H1 (cell line): ENCODE results near the gene PTP4A1. TPM values are rescaled to one million over a fixed set of nuclear protein-coding genes. Genes with fewer than 3 reads are reported as not detected.

Experiments
- CTCF ChIA-PET: fragments of 300-600 bp; sonication (Branson Sonifier 250); formaldehyde crosslinking; loops from one replicate; lab custom pipeline; 2021; ENCODE audit not compliant: partially characterized antibody; lab: Charles Lee
- POLR2A ChIA-PET: fragments of 300-600 bp; sonication (Branson Sonifier 250); formaldehyde crosslinking; loops from one replicate; lab custom pipeline; 2021; ENCODE audit warnings: inconsistent platforms; ENCODE audit not compliant: partially characterized antibody; lab: Charles Lee
- DNase-seq, 2 experiments: peaks; one replicate each; pipeline versions ENCODE4 v3.0.0 to v3.0.0-alpha.2; 2010 to 2022; ENCODE audit warnings: low spot score in 2 of 2, low read depth in 1 of 2, mixed read lengths in 1 of 2
- FAIRE-seq: peaks from 2 replicates; lab custom pipeline; 2011; peaks lifted over from hg19 to GRCh38; lab: Jason Lieb, UNC
- H2AFZ ChIP-seq: 2 replicates; pipeline ENCODE4 v1.8.1; 2012; ENCODE audit warnings: low read length, inconsistent platforms
- H2AK5ac ChIP-seq: 2 replicates; pipeline ENCODE4 v1.6.1; 2013; ENCODE audit warnings: low read depth, low read length
- H2BK120ac ChIP-seq: replicated peaks from 2 replicates; pipeline ENCODE3; 2013; ENCODE audit warnings: low read depth, low read length, inconsistent platforms
- H2BK12ac ChIP-seq: 2 replicates; pipeline ENCODE4 v1.6.1; 2013; ENCODE audit warnings: low read depth, low read length
- H2BK15ac ChIP-seq: 2 replicates; pipeline ENCODE4 v1.6.1; 2013; ENCODE audit warnings: low read length
- H2BK20ac ChIP-seq: 2 replicates; pipeline ENCODE4 v1.6.1; 2013; ENCODE audit warnings: low read length
- H2BK5ac ChIP-seq: 2 replicates; pipeline ENCODE4 v1.6.1; 2013; ENCODE audit warnings: low read depth, low read length
- H3K14ac ChIP-seq: 2 replicates; pipeline ENCODE4 v1.6.1; 2013; ENCODE audit warnings: inconsistent platforms; ENCODE audit not compliant: insufficient read length
- H3K18ac ChIP-seq: 2 replicates; pipeline ENCODE4 v1.6.1; 2013; ENCODE audit warnings: low read length; ENCODE audit errors: extremely low read depth
- H3K23ac ChIP-seq: 2 replicates; pipeline ENCODE4 v1.6.1; 2013; ENCODE audit warnings: inconsistent platforms; ENCODE audit not compliant: insufficient read length
- H3K23me2 ChIP-seq: 2 replicates; pipeline ENCODE4 v1.6.1; 2013; ENCODE audit warnings: low read depth, low read length
- H3K27ac ChIP-seq: 2 replicates; pipeline ENCODE4 v1.6.1; 2011; ENCODE audit warnings: low read depth, low read length, inconsistent platforms
- H3K27me3 ChIP-seq, 4 experiments: replicated peaks in 1 of 4; 1 replicate in 1 of 4; 2 replicates in 3 of 4; pipeline versions ENCODE4 v1.6.1 to v1.8.1; 2011 to 2013; ENCODE audit warnings: low read length in 3 of 4, mild to moderate bottlenecking in 3 of 4, inconsistent platforms in 2 of 4, mixed read lengths in 2 of 4, moderate library complexity in 1 of 4; ENCODE audit not compliant: control insufficient read depth in 3 of 4, insufficient read depth in 3 of 4; ENCODE audit errors: extremely low read depth in 1 of 4
- H3K36me3 ChIP-seq, 4 experiments: 2 replicates each; pipeline versions ENCODE4 v1.6.1 to v1.8.1; 2011 to 2013; ENCODE audit warnings: mild to moderate bottlenecking in 4 of 4, low read length in 3 of 4, moderate library complexity in 2 of 4, control low read depth in 1 of 4, inconsistent platforms in 1 of 4; ENCODE audit not compliant: insufficient read depth in 4 of 4, control insufficient read depth in 2 of 4
- H3K4ac ChIP-seq: replicated peaks from 2 replicates; pipeline ENCODE3; 2013; ENCODE audit warnings: low read length, low read depth, mixed read lengths, inconsistent platforms; ENCODE audit not compliant: insufficient read length
- H3K4me1 ChIP-seq, 4 experiments: replicated peaks in 1 of 4; 1 replicate in 1 of 4; 2 replicates in 3 of 4; pipeline versions ENCODE4 v1.6.1 to v1.8.1; 2011 to 2013; ENCODE audit warnings: low read length in 3 of 4, inconsistent platforms in 2 of 4, mixed read lengths in 1 of 4; ENCODE audit not compliant: insufficient read depth in 4 of 4, control insufficient read depth in 3 of 4
- H3K4me2 ChIP-seq, 2 experiments: 2 replicates each; pipeline versions ENCODE4 v1.6.1 to v1.8.1; 2011 to 2013; ENCODE audit warnings: low read depth in 2 of 2, low read length in 2 of 2, control low read depth in 1 of 2, inconsistent platforms in 1 of 2, mild to moderate bottlenecking in 1 of 2; ENCODE audit not compliant: insufficient read depth in 1 of 2
- H3K4me3 ChIP-seq, 4 experiments: fragments of 200-600, 300-600 bp in 1 of 4; sonication (generic), shearing (Covaris generic), sonication (Bioruptor Twin) in 1 of 4; 2 replicates each; pipeline versions ENCODE4 v1.5.1 to v1.8.1; 2011 to 2016; ENCODE audit warnings: low read length in 4 of 4, low read depth in 3 of 4, control low read depth in 2 of 4, inconsistent platforms in 2 of 4, mild to moderate bottlenecking in 2 of 4, mixed read lengths in 1 of 4, moderate library complexity in 1 of 4; ENCODE audit not compliant: insufficient read depth in 2 of 4; ENCODE audit errors: extremely low read depth in 1 of 4
- H3K56ac ChIP-seq: replicated peaks from 2 replicates; pipeline ENCODE3; 2013; ENCODE audit warnings: low read depth, mild to moderate bottlenecking, mixed read lengths, low read length, inconsistent platforms; ENCODE audit not compliant: insufficient read length
- H3K79me1 ChIP-seq: 2 replicates; pipeline ENCODE4 v1.6.1; 2013; ENCODE audit warnings: low read depth, low read length, control low read depth
- H3K79me2 ChIP-seq, 2 experiments: 2 replicates each; pipeline versions ENCODE4 v1.6.1 to v1.8.1; 2012 to 2013; ENCODE audit warnings: low read length in 2 of 2, mild to moderate bottlenecking in 2 of 2, inconsistent platforms in 1 of 2; ENCODE audit not compliant: insufficient read depth in 2 of 2, control insufficient read depth in 1 of 2
- H3K9ac ChIP-seq, 4 experiments: replicated peaks in 1 of 4; 1 replicate in 1 of 4; 2 replicates in 3 of 4; pipeline versions ENCODE4 v1.6.1 to v1.8.1; 2011 to 2013; ENCODE audit warnings: low read depth in 3 of 4, low read length in 3 of 4, control low read depth in 2 of 4, mild to moderate bottlenecking in 2 of 4, moderate library complexity in 2 of 4, inconsistent platforms in 1 of 4; ENCODE audit errors: extremely low read depth in 1 of 4
- H3K9me3 ChIP-seq, 2 experiments: 2 replicates each; pipeline versions ENCODE4 v1.6.1 to v1.8.1; 2012 to 2013; ENCODE audit warnings: mild to moderate bottlenecking in 2 of 2, moderate library complexity in 2 of 2, control low read depth in 1 of 2, inconsistent platforms in 1 of 2, low read depth in 1 of 2, low read length in 1 of 2, mixed read lengths in 1 of 2; ENCODE audit not compliant: insufficient read depth in 2 of 2
- H4K20me1 ChIP-seq, 2 experiments: replicated peaks in 1 of 2; 2 replicates each; pipeline versions ENCODE3 to v1.8.1; 2011 to 2013; ENCODE audit warnings: inconsistent platforms in 2 of 2, low read length in 2 of 2, mild to moderate bottlenecking in 1 of 2; ENCODE audit not compliant: insufficient read depth in 2 of 2, control insufficient read depth in 1 of 2
- H4K5ac ChIP-seq: 2 replicates; pipeline ENCODE4 v1.6.1; 2013; ENCODE audit warnings: low read length, low read depth, mixed read lengths, inconsistent platforms; ENCODE audit not compliant: insufficient read length
- H4K8ac ChIP-seq: 2 replicates; pipeline ENCODE4 v1.8.0; 2013; ENCODE audit warnings: mild to moderate bottlenecking, moderate library complexity, low read length, inconsistent platforms; ENCODE audit not compliant: insufficient read depth; ENCODE audit errors: extremely low read depth
- H4K91ac ChIP-seq: replicated peaks from 2 replicates; pipeline ENCODE3; 2013; ENCODE audit warnings: low read length, mixed read lengths, inconsistent platforms; ENCODE audit not compliant: insufficient read length
- ATF3 ChIP-seq: IDR thresholded peaks from 2 replicates; pipeline ENCODE4 v1.6.1; 2011; ENCODE audit warnings: low read depth, mild to moderate bottlenecking, low read length; ENCODE audit not compliant: insufficient read depth
- CHD1 ChIP-seq: IDR thresholded peaks from 2 replicates; pipeline ENCODE4 v1.6.1; 2012; ENCODE audit warnings: low read depth, low read length, improper control_type of control experiment
- E2F6 ChIP-seq: IDR thresholded peaks from 2 replicates; pipeline ENCODE4 v1.6.1; 2012; ENCODE audit warnings: inconsistent platforms
- POLR2A ChIP-seq, 2 experiments: IDR thresholded peaks; 1 replicate in 1 of 2; 2 replicates in 1 of 2; pipeline ENCODE4 v1.6.1; 2011; ENCODE audit warnings: low read depth in 2 of 2, low read length in 2 of 2, mild to moderate bottlenecking in 2 of 2; ENCODE audit errors: control extremely low read depth in 1 of 2
- SP2 ChIP-seq: IDR thresholded peaks from 2 replicates; pipeline ENCODE4 v1.6.1; 2012; ENCODE audit warnings: mild to moderate bottlenecking, low read length, inconsistent platforms
- SRF ChIP-seq: IDR thresholded peaks from 2 replicates; pipeline ENCODE4 v1.6.1; 2011; ENCODE audit warnings: mild to moderate bottlenecking, low read depth, low read length, moderate library complexity
- SUZ12 ChIP-seq: fragments of 200-600 bp; sonication (generic); IDR thresholded peaks from 2 replicates; pipeline ENCODE4 v1.6.1; 2012; ENCODE audit warnings: mild to moderate bottlenecking, inconsistent platforms, low read length, moderate library complexity, mixed read lengths
- TCF12 ChIP-seq: IDR thresholded peaks from 2 replicates; pipeline ENCODE4 v1.6.1; 2011; ENCODE audit warnings: low read depth, mild to moderate bottlenecking, low read length
- ZNF274 ChIP-seq: IDR thresholded peaks from 2 replicates; pipeline ENCODE4 v1.7.0; 2012; ENCODE audit warnings: low read length, borderline replicate concordance; ENCODE audit errors: extremely low read depth
- WGBS, 2 experiments: shearing (Covaris generic) in 1 of 2; methylation state at CpG; one replicate each; pipeline versions ENCODE4 v1.1.6 to v1.1.7; 2013 to 2015; ENCODE audit warnings: low lambda C conversion rate in 2 of 2, mixed read lengths in 2 of 2, inconsistent platforms in 1 of 2, low coverage in 1 of 2, missing lambda C conversion rate in 1 of 2; ENCODE audit not compliant: insufficient replicate concordance in 2 of 2, insufficient coverage in 1 of 2, insufficient read length in 1 of 2; ENCODE audit errors: extremely low coverage in 1 of 2, missing lambda C conversion rate in 1 of 2; 5-methylcytosine and 5-hydroxymethylcytosine counted together
- polyA plus RNA-seq, 7 experiments: library from polyadenylated mRNA; depleted of rRNA in 3 of 7; stranded (reverse) in 5 of 7; unstranded in 2 of 7; fragments of >200 nt in 5 of 7; fragments of 200-250 nt in 2 of 7; gene quantifications; 1 replicate in 5 of 7; 2 replicates in 1 of 7; 4 replicates in 1 of 7; pipeline versions ENCODE4 v1.2.1 to v1.2.3, GENCODE V29; 2011 to 2013; ENCODE audit warnings: missing spikeins in 2 of 7, mixed read lengths in 2 of 7
- total RNA-seq: library from RNA; stranded (reverse); fragmentation: NEBNext Ultra II Directional; extraction: Animal tissue kit (Norgen Biotek cat#: 25700); gene quantifications from 2 replicates; pipeline ENCODE4 v1.2.1, GENCODE V29; 2021

The PTP4A1 gene
- total and polyA plus RNA-seq, 2 of the 8 experiments (the other 6 are each of a cell fraction or from before 2014, with no cell fraction given): 21.1 to 76.3 TPM

DNA sequence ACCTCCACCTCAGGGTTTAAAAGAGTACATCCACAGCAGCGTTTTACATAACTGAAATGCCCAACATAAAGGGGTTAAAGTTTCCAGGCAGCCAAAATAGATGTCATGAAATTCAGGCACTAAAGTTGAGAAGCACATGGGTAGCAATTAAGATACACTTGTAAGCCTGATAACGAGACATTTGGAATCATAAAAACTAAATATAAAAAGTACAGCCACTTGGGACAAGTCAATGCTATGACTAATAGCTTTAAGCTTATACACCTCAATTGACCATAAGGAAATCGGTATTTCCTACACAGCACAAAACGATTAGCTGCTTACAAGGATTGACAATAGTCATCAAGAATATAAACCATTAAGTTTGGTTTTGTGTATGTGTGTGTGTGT lies 11.8 kb downstream of the PTP4A1 start:
- H2BK20ac ChIP-seq: no peak overlapping the region
- H3K4ac ChIP-seq: no peak overlapping the region
- H4K8ac ChIP-seq: no peak overlapping the region
- H3K4me3 ChIP-seq: no peak overlapping the region
- no peaks in the 10 kb centered on the region for H3K9me3 ChIP-seq
- H3K18ac ChIP-seq: no peak overlapping the region
- H2AFZ ChIP-seq: no peak overlapping the region
- no peak overlapping the region for H2BK5ac ChIP-seq
- FAIRE-seq (no peak), DNase-seq (no peak)
- ChIA-PET POLR2A (interaction anchor here (0.9 to 4.7 kb wide), 6 partner anchors 8 to 118 kb away, joined by 3 to 33 read pairs (median 5); no protein-coding TSS in a partner anchor), CTCF (interaction anchor here (0.6 to 2.7 kb wide), 4 partner anchors 10 to 683 kb away, joined by 3 to 8 read pairs (median 6); no protein-coding TSS in a partner anchor)
- H3K23me2 ChIP-seq: no peaks in the 10 kb centered on the region
- peaks cover 0 to 2% of the 10 kb centered on the region in 2 experiments; a peak in 1 of 4 replicates for H3K79me2 ChIP-seq
- H2AK5ac ChIP-seq: no peak overlapping the region
- H4K20me1 ChIP-seq: no peaks in the 10 kb centered on the region
- 87% methylated on average over 4 of the region's 4 CpGs; no CpG with 5 or more reads in 1 of the 2 experiments for WGBS, 2 experiments
- no peak overlapping the region for H4K5ac ChIP-seq
- H3K36me3 ChIP-seq: peaks cover 9 to 38% (median 23%) of the 10 kb centered on the region in 4 experiments; a peak in 7 of 8 replicates
- H3K27ac ChIP-seq: no peak overlapping the region
- H2BK15ac ChIP-seq: no peak overlapping the region
- no peak overlapping the region for H4K91ac ChIP-seq
- no peaks in the 10 kb centered on the region for H3K79me1 ChIP-seq
- no peak overlapping the region for H3K56ac ChIP-seq
- H3K4me1 ChIP-seq: no peaks in the 10 kb centered on the region
- H3K27me3 ChIP-seq: no peaks in the 10 kb centered on the region
- H2BK12ac ChIP-seq: no peak overlapping the region
- no peak overlapping the region for H3K9ac ChIP-seq
- no peak overlapping the region for H3K4me2 ChIP-seq
- TF ChIP-seq POLR2A (IDR thresholded peaks at IDR 0.05; ENCODE audit: control extremely low read depth in 1 of 2, low read depth in 2 of 2, low read length in 2 of 2) (peak in 1 of 2 experiments; percentile 46; a peak in 1 of 3 replicates), SP2 (no peak), SRF (no peak), CHD1 (no peak), E2F6 (no peak), TCF12 (no peak), SUZ12 (no peak), ZNF274 (no peak), ATF3 (no peak)
- TF ChIP-seq, all 59 proteins: peak for 1
- Histone ChIP-seq H3K23ac (no peak overlapping the region), H3K14ac (no peak overlapping the region), H2BK120ac (no peak overlapping the region)
